Progenitor cell of endocrine pancreas (in vitro differentiated cells): ENCODE measurements around the gene ABCA3. TPM values are rescaled to one million over a fixed set of nuclear protein-coding genes. Genes with fewer than 3 reads are reported as not detected.

Experiments used
- DNase-seq: peaks from one replicate; pipeline ENCODE4 v3.0.0; 2021; ENCODE audit warnings: low spot score; ENCODE audit not compliant: unreplicated experiment
- H3K27ac Mint-ChIP-seq: 2 replicates; pipeline ENCODE4 v1.8.0; 2021; ENCODE audit warnings: mild to moderate bottlenecking, moderate library complexity, mixed read lengths
- H3K27me3 Mint-ChIP-seq: 2 replicates; pipeline ENCODE4 v1.8.0; 2021; ENCODE audit warnings: mixed read lengths
- H3K36me3 Mint-ChIP-seq: 2 replicates; pipeline ENCODE4 v1.8.0; 2022; ENCODE audit warnings: mixed read lengths; ENCODE audit not compliant: insufficient read depth
- H3K4me1 Mint-ChIP-seq: 2 replicates; pipeline ENCODE4 v1.8.0; 2021; ENCODE audit warnings: low read depth, mixed read lengths
- H3K4me3 Mint-ChIP-seq: 2 replicates; pipeline ENCODE4 v1.8.0; 2021; ENCODE audit warnings: low read depth, mild to moderate bottlenecking, moderate library complexity, mixed read lengths
- H3K9me3 Mint-ChIP-seq: 2 replicates; pipeline ENCODE4 v1.8.0; 2021; ENCODE audit warnings: low read depth, mixed read lengths
- total RNA-seq: library from RNA; stranded (reverse); gene quantifications from 2 replicates; pipeline ENCODE4 v1.2.1, GENCODE V29; 2021
- TF ChIP-seq, protein P1 (sequence below): fragments of 200-600 bp; sonication (generic); IDR thresholded peaks from one replicate; pipeline ENCODE4 v1.5.0; 2021; ENCODE audit warnings: antibody characterized with exemption, mild to moderate bottlenecking; ENCODE audit not compliant: unreplicated experiment

The ABCA3 gene
- total RNA-seq, 1 donor from 2014 or later = 6.9 TPM

DNA sequence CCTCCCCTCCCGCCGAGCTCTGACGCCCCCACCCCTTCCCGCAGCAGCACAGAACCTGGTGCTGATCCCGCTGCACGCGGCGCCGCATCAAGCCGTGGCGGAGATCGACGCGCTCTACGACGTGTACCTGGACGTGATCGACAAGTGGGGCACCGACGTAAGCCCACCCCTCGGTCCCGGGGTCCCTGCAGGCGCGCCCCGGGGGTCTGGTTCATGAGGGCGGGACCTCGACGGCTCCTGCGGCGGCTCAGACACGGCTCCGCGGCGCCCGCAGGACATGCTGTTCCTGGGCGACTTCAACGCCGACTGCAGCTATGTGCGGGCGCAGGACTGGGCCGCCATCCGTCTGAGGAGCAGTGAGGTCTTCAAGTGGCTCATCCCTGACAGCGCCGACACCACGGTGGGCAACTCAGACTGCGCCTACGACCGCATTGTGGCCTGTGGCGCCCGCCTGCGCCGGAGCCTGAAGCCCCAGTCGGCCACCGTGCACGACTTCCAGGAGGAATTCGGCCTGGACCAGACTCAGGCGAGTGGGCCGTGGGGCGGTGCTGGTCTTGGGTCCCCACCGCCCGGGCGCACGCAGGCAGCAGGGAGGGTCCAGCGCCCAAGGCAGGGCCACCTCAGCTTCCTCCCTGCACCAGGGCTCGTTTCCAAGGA lies 102.9 kb downstream of the ABCA3 start:
- TF ChIP-seq, protein P1, sequence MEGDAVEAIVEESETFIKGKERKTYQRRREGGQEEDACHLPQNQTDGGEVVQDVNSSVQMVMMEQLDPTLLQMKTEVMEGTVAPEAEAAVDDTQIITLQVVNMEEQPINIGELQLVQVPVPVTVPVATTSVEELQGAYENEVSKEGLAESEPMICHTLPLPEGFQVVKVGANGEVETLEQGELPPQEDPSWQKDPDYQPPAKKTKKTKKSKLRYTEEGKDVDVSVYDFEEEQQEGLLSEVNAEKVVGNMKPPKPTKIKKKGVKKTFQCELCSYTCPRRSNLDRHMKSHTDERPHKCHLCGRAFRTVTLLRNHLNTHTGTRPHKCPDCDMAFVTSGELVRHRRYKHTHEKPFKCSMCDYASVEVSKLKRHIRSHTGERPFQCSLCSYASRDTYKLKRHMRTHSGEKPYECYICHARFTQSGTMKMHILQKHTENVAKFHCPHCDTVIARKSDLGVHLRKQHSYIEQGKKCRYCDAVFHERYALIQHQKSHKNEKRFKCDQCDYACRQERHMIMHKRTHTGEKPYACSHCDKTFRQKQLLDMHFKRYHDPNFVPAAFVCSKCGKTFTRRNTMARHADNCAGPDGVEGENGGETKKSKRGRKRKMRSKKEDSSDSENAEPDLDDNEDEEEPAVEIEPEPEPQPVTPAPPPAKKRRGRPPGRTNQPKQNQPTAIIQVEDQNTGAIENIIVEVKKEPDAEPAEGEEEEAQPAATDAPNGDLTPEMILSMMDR = no peak
- H3K27ac Mint-ChIP-seq = no peak overlapping the region
- no peak overlapping the region for H3K4me3 Mint-ChIP-seq
- peaks cover 15% of the 10 kb centered on the region for H3K36me3 Mint-ChIP-seq
- no peak for DNase-seq
- H3K9me3 Mint-ChIP-seq = no peaks in the 10 kb centered on the region
- no peaks in the 10 kb centered on the region for H3K4me1 Mint-ChIP-seq
- H3K27me3 Mint-ChIP-seq = peaks cover 5% of the 10 kb centered on the region

DNA sequence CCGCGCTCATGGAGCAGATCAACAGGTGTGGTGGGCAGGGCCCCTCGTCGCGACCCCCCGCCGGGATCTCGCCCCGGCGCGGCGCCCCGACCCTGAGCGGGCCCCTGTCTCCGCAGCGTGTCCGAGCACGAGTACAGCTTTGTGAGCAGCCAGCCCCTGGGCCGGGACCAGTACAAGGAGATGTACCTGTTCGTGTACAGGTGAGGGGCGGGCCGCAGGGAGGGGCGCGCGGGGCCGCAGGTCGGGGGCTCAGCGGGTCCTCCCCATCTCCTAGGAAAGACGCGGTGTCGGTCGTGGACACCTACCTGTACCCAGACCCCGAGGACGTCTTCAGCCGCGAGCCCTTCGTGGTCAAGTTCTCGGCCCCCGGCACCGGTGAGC lies 103.4 kb downstream of the ABCA3 start:
- no peak overlapping the region for H3K4me3 Mint-ChIP-seq
- H3K27ac Mint-ChIP-seq = no peak overlapping the region
- H3K9me3 Mint-ChIP-seq = no peaks in the 10 kb centered on the region
- TF ChIP-seq, protein P1 = no peak
- DNase-seq = no peak
- H3K4me1 Mint-ChIP-seq = no peaks in the 10 kb centered on the region
- H3K27me3 Mint-ChIP-seq = peaks cover 5% of the 10 kb centered on the region
- peaks cover 12% of the 10 kb centered on the region for H3K36me3 Mint-ChIP-seq

DNA sequence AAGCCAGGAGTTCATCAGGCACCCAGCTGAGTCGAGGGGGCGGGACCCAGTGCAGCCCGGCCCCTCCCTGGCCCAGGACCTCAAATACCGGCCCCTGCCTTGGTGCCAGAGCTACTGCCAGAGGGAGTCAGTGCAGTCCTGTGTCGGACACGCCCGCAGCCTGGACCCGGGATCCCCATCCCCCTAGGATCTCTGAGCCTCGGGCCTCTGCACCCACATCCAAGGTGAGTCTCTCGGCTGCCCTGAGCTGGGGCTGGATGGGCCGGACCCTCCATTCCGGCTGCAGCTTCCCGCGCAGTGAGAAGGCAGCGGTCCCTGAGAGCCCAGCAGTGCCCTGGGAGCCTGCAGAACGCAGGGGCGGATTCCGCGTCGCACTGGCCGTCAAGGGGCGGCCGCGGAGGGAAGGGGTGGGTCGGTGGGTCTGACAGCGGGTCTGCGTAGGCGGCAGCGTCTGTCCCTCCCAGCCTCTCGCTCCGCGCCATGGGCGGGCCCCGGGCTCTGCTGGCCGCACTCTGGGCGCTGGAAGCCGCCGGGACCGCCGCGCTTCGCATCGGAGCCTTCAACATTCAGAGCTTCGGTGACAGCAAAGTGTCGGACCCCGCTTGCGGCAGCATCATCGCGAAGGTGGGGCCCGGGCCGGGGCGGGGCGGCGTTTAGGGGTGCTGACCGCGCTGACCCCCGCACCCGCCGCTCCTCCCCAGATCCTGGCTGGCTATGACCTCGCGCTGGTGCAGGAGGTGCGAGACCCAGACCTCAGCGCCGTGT lies 104.0 kb downstream of the ABCA3 start, which contains the start of gene DNASE1L2:
TSS of gene DNASE1L2 (plus strand) at position 108 of the 765 bp plus-strand sequence. CDS start at position 481, 373 bp downstream.
- no peaks in the 10 kb centered on the region for H3K4me1 Mint-ChIP-seq
- TF ChIP-seq, protein P1 = no peak
- H3K27me3 Mint-ChIP-seq = peaks cover 5% of the 10 kb centered on the region
- H3K9me3 Mint-ChIP-seq = no peaks in the 10 kb centered on the region
- peaks cover 12% of the 10 kb centered on the region for H3K36me3 Mint-ChIP-seq
- no peak within 1 kb of the TSS for H3K4me3 Mint-ChIP-seq
- no peak for DNase-seq
- no peak within 1 kb of the TSS for H3K27ac Mint-ChIP-seq

DNA sequence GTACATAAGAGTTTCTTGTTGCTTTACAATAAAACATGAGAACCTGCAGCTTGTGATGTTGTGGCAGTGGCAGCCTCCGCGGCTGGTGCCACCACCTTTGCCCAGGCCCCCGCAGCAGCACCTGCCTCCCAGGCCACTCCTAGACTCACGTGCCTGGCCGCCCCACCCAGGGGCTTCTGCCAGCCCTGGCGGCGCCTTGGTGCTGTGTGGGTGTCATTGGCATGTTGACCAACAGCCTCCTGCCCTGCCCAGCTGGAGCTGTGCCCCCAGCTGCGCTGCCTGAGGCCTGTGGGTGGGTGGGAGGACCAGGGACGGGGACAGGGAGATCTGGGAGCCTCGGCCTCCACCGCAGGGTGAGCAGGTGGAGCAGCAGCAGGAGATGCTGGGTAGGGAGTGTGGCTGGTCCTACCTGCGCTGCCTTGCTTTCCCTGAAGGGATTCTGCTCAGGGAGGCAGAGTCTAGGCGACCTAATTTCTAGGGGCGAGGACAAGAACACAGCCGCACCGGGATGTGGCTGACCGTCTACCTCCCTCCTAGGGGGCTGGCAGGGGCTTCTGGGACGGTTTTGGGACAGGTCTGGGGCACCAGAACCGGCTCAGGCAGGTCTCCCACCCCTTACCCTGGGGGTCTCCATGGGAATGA lies 104.7 kb downstream of the ABCA3 start:
- no peaks in the 10 kb centered on the region for H3K4me1 Mint-ChIP-seq

DNA sequence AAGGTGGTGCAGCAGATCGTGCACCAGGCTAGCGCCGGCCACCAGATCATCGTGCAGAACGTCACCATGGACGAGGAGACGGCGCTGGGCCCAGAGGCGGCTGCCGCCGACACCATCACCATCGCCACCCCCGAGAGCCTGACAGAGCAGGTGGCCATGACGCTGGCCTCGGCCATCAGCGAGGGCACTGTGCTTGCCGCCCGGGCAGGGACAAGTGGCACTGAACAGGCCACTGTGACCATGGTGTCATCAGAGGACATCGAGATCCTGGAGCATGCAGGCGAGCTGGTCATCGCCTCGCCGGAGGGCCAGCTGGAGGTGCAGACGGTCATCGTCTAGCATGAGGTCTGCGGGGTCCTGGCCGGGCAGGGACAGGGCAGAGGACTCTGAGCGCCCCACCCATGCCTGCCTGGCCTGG lies 105.3 kb downstream of the ABCA3 start:
- H3K9me3 Mint-ChIP-seq = no peaks in the 10 kb centered on the region
- peaks cover 5% of the 10 kb centered on the region for H3K27me3 Mint-ChIP-seq
- peaks cover 12% of the 10 kb centered on the region for H3K36me3 Mint-ChIP-seq
- TF ChIP-seq, protein P1 = no peak
- no peaks in the 10 kb centered on the region for H3K4me1 Mint-ChIP-seq
- H3K27ac Mint-ChIP-seq = no peak overlapping the region
- no peak for DNase-seq
- H3K4me3 Mint-ChIP-seq = no peak overlapping the region

More for the DNA sequence above, 104.7 kb downstream of the ABCA3 start:
- H3K4me3 Mint-ChIP-seq = no peak overlapping the region
- TF ChIP-seq, protein P1 = no peak
- no peaks in the 10 kb centered on the region for H3K9me3 Mint-ChIP-seq
- H3K27me3 Mint-ChIP-seq = peaks cover 5% of the 10 kb centered on the region
- DNase-seq = no peak
- peaks cover 12% of the 10 kb centered on the region for H3K36me3 Mint-ChIP-seq
- no peak overlapping the region for H3K27ac Mint-ChIP-seq
